ENCODE measurements around the gene SH2D3A. TPM values are rescaled to one million over a fixed set of nuclear protein-coding genes. Genes with fewer than 3 reads are reported as not detected.
A peak's percentile ranks its signal among the peaks of the same experiment; 100 is the strongest.
"Not testable (repeated sequence)": the region's sequence is repeated elsewhere in the genome, so short reads cannot be mapped to it uniquely, and the experiment has no call there.

SH2D3A gene
- total and polyA plus RNA-seq, 12 donors, result 0.11 to 1.7 (median 0.41) TPM; not detected in 2

DNA sequence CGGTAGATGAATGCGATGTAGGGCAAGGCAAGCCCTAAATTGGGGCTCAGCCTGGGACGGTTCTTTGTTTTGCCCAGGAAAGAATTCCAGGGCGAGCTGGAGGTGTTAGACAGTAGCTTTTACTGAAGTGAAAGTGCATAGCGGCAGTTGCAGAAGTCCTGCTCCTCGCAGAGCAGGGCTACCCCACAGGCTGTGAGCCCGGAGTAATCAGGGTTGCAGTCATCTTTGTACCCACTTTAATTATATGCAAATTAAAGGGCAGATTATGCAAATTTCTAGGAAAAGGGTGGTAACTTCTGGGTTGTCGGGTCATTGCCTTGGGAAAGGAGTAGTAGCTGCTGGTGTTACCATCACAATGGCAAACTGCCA is 35.8 kb upstream of the SH2D3A start:
- Histone ChIP-seq H3K27me3 (no peaks in the 10 kb centered on the region), H3K4me1 (replicated peaks in 1 of 2) (peaks cover 0 to 5% of the 10 kb centered on the region in 2 donors), H3K36me3 (replicated peaks in 1 of 2) (no peaks in the 10 kb centered on the region), H3K4me3 (no peak overlapping the region), H3K27ac (peak overlapping the region in 1 of 5 donors; percentile 30), H3K9me3 (replicated peaks in 1 of 3) (no peaks in the 10 kb centered on the region)
- no peak for TF ChIP-seq CTCF (IDR thresholded peaks at IDR 0.05)
- TF ChIP-seq POLR2A (IDR thresholded peaks at IDR 0.05), result no peak
- DNase-seq, result no peak
- WGBS, 4 donors, result 54 to 69% (median 65%) methylated on average over 8 of the region's 8 CpGs
- intact Hi-C loops (cut with DNase I), result no loop called here

DNA sequence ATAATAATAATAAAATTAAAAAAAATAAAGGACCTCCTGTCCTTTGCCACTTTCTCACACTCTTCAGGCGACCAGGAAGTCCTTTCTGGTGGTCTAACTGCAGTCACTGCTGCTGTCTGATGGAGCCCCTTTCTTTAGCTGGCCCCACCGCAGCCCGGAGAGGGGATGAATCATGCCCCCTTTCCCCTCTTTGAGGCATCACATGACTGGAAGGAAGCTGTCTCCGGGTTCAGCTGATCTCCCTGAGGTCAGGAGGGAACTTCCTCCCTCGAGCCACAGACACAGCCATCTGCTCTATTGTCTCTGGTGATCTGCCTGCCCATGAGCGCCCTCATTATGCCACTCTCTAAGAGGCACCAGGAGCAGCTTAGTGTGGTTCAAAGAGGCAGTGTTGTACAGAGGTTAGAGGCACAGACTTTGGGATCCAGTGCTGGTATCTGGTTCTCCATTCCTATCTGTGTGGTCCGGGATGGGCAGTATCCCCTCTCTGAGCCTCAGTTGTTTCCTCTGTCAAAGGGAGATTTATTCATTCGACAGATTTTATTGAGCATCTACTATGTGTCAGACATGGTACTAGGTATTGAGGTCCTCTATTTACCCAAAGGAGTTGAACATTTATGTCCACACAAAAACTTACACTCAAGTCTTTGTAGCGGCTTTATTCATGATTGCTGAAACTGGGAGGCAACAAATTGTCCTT is 35.3 kb upstream of the SH2D3A start:
- peak; percentile 23 to 68 (median 47) for DNase-seq
- Histone ChIP-seq H3K4me3 (no peak overlapping the region), H3K27ac (peak overlapping the region in 2 of 5 donors; percentile 21 to 30), H3K9me3 (replicated peaks in 1 of 3) (no peaks in the 10 kb centered on the region), H3K4me1 (replicated peaks in 1 of 2) (peaks cover 0 to 5% of the 10 kb centered on the region in 2 donors), H3K36me3 (replicated peaks in 1 of 2) (no peaks in the 10 kb centered on the region), H3K27me3 (no peaks in the 10 kb centered on the region)
- TF ChIP-seq CTCF (IDR thresholded peaks at IDR 0.05) (no peak), POLR2A (IDR thresholded peaks at IDR 0.05) (no peak)
- WGBS, 4 donors, result 35 to 47% (median 44%) methylated on average over 8 to 9 of the region's 9 CpGs
- intact Hi-C loops (cut with DNase I), result no loop called here

- Histone ChIP-seq H3K4me3 (peak overlapping the region in 1 of 4 donors; percentile 11), H3K4me1 (replicated peaks in 1 of 2) (peaks cover 0 to 5% of the 10 kb centered on the region in 2 donors), H3K9me3 (replicated peaks in 1 of 3) (no peaks in the 10 kb centered on the region), H3K27ac (peak overlapping the region in 2 of 5 donors; percentile 12 to 63), H3K27me3 (no peaks in the 10 kb centered on the region), H3K36me3 (replicated peaks in 1 of 2) (no peaks in the 10 kb centered on the region)
- 2 to 11% (median 6%) methylated on average over 17 to 19 of the region's 19 CpGs for WGBS, 4 donors
- no peak for TF ChIP-seq POLR2A (IDR thresholded peaks at IDR 0.05)
- TF ChIP-seq CTCF (IDR thresholded peaks at IDR 0.05), result no peak
- DNase-seq, result peak; percentile 41 to 73 (median 62)
- intact Hi-C loops (cut with DNase I), result no loop called here
These were observed 34.4 kb upstream of the SH2D3A start for GRCh38 chr19:6801485-6802086.

- Histone ChIP-seq H3K27me3 (no peaks in the 10 kb centered on the region), H3K4me3 (peak overlapping the region in 1 of 4 donors; percentile 11), H3K9me3 (replicated peaks in 1 of 3) (no peaks in the 10 kb centered on the region), H3K36me3 (replicated peaks in 1 of 2) (no peaks in the 10 kb centered on the region), H3K27ac (peak overlapping the region in 2 of 5 donors; percentile 12 to 63), H3K4me1 (replicated peaks in 1 of 2) (peaks cover 0 to 5% of the 10 kb centered on the region in 2 donors)
- DNase-seq, result no peak
- 34 to 62% (median 39%) methylated on average over 10 of the region's 10 CpGs for WGBS, 4 donors
- intact Hi-C loops (cut with DNase I), result no loop called here
- TF ChIP-seq POLR2A (IDR thresholded peaks at IDR 0.05) (no peak), CTCF (IDR thresholded peaks at IDR 0.05) (no peak)
These were observed 33.8 kb upstream of the SH2D3A start for GRCh38 chr19:6800991-6801484.

DNA sequence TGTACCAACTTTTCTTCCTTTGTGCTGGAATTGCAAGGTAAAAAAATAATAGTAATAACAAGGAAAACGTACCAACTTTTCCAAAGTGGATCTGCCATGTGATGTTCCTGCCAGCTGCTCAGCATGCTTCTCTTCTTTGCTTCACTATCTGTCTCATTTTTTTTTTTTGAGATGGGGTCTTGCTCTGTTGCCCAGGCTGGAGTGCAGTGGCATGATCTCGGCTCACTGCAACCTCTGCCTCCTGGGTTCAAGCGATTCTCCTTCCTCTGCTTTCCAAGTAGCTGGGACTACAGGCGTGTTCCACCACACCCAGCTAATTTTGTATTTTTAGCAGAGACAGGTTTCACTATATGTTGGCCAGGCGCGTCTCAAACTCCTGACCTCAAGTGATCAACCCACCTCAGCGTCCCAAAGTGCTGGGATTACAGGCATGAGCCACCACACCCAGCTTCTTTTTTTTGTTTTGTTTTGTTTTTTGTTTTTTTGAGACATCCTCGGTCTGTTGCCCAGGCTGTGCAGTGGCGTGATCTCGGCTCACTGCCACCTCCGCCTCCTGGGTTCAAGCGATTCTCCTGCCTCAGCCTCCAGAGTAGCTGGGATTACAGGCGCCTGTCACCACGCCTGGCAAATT is 33.0 kb upstream of the SH2D3A start:
- H3K27ac ChIP-seq; DNase-seq; H3K4me1 ChIP-seq (replicated peaks in 1 of 2); intact Hi-C loops (cut with DNase I); H3K36me3 ChIP-seq (replicated peaks in 1 of 2); H3K4me3 ChIP-seq; H3K9me3 ChIP-seq (replicated peaks in 1 of 3); H3K27me3 ChIP-seq: not testable (repeated sequence)
- 65 to 72% (median 69%) methylated on average over 14 of the region's 14 CpGs for WGBS, 4 donors

Measured in adrenal gland (tissue), 12 donors.